H1 (cell line): ENCODE measurements around the gene VAMP2. TPM values are rescaled to one million over a fixed set of nuclear protein-coding genes. Genes with fewer than 3 reads are reported as not detected.

Experiments used
- CTCF ChIA-PET: fragments of 300-600 bp; sonication (Branson Sonifier 250); formaldehyde crosslinking; loops from one replicate; lab custom pipeline; 2021; ENCODE audit not compliant: partially characterized antibody; lab: Charles Lee
- POLR2A ChIA-PET: fragments of 300-600 bp; sonication (Branson Sonifier 250); formaldehyde crosslinking; loops from one replicate; lab custom pipeline; 2021; ENCODE audit warnings: inconsistent platforms; ENCODE audit not compliant: partially characterized antibody; lab: Charles Lee
- DNase-seq, 2 experiments: peaks; one replicate each; pipeline versions ENCODE4 v3.0.0 to v3.0.0-alpha.2; 2010 to 2022; ENCODE audit warnings: low spot score in 2 of 2, low read depth in 1 of 2, mixed read lengths in 1 of 2
- FAIRE-seq: peaks from 2 replicates; lab custom pipeline; 2011; peaks lifted over from hg19 to GRCh38; lab: Jason Lieb, UNC
- H2AFZ ChIP-seq: 2 replicates; pipeline ENCODE4 v1.8.1; 2012; ENCODE audit warnings: low read length, inconsistent platforms
- H2AK5ac ChIP-seq: 2 replicates; pipeline ENCODE4 v1.6.1; 2013; ENCODE audit warnings: low read depth, low read length
- H2BK120ac ChIP-seq: replicated peaks from 2 replicates; pipeline ENCODE3; 2013; ENCODE audit warnings: low read depth, low read length, inconsistent platforms
- H2BK12ac ChIP-seq: 2 replicates; pipeline ENCODE4 v1.6.1; 2013; ENCODE audit warnings: low read depth, low read length
- H2BK15ac ChIP-seq: 2 replicates; pipeline ENCODE4 v1.6.1; 2013; ENCODE audit warnings: low read length
- H2BK20ac ChIP-seq: 2 replicates; pipeline ENCODE4 v1.6.1; 2013; ENCODE audit warnings: low read length
- H2BK5ac ChIP-seq: 2 replicates; pipeline ENCODE4 v1.6.1; 2013; ENCODE audit warnings: low read depth, low read length
- H3K14ac ChIP-seq: 2 replicates; pipeline ENCODE4 v1.6.1; 2013; ENCODE audit warnings: inconsistent platforms; ENCODE audit not compliant: insufficient read length
- H3K18ac ChIP-seq: 2 replicates; pipeline ENCODE4 v1.6.1; 2013; ENCODE audit warnings: low read length; ENCODE audit errors: extremely low read depth
- H3K23ac ChIP-seq: 2 replicates; pipeline ENCODE4 v1.6.1; 2013; ENCODE audit warnings: inconsistent platforms; ENCODE audit not compliant: insufficient read length
- H3K23me2 ChIP-seq: 2 replicates; pipeline ENCODE4 v1.6.1; 2013; ENCODE audit warnings: low read depth, low read length
- H3K27ac ChIP-seq: 2 replicates; pipeline ENCODE4 v1.6.1; 2011; ENCODE audit warnings: low read depth, low read length, inconsistent platforms
- H3K27me3 ChIP-seq, 4 experiments: replicated peaks in 1 of 4; 1 replicate in 1 of 4; 2 replicates in 3 of 4; pipeline versions ENCODE4 v1.6.1 to v1.8.1; 2011 to 2013; ENCODE audit warnings: low read length in 3 of 4, mild to moderate bottlenecking in 3 of 4, inconsistent platforms in 2 of 4, mixed read lengths in 2 of 4, moderate library complexity in 1 of 4; ENCODE audit not compliant: control insufficient read depth in 3 of 4, insufficient read depth in 3 of 4; ENCODE audit errors: extremely low read depth in 1 of 4
- H3K36me3 ChIP-seq, 4 experiments: 2 replicates each; pipeline versions ENCODE4 v1.6.1 to v1.8.1; 2011 to 2013; ENCODE audit warnings: mild to moderate bottlenecking in 4 of 4, low read length in 3 of 4, moderate library complexity in 2 of 4, control low read depth in 1 of 4, inconsistent platforms in 1 of 4; ENCODE audit not compliant: insufficient read depth in 4 of 4, control insufficient read depth in 2 of 4
- H3K4ac ChIP-seq: replicated peaks from 2 replicates; pipeline ENCODE3; 2013; ENCODE audit warnings: low read length, low read depth, mixed read lengths, inconsistent platforms; ENCODE audit not compliant: insufficient read length
- H3K4me1 ChIP-seq, 4 experiments: replicated peaks in 1 of 4; 1 replicate in 1 of 4; 2 replicates in 3 of 4; pipeline versions ENCODE4 v1.6.1 to v1.8.1; 2011 to 2013; ENCODE audit warnings: low read length in 3 of 4, inconsistent platforms in 2 of 4, mixed read lengths in 1 of 4; ENCODE audit not compliant: insufficient read depth in 4 of 4, control insufficient read depth in 3 of 4
- H3K4me2 ChIP-seq, 2 experiments: 2 replicates each; pipeline versions ENCODE4 v1.6.1 to v1.8.1; 2011 to 2013; ENCODE audit warnings: low read depth in 2 of 2, low read length in 2 of 2, control low read depth in 1 of 2, inconsistent platforms in 1 of 2, mild to moderate bottlenecking in 1 of 2; ENCODE audit not compliant: insufficient read depth in 1 of 2
- H3K4me3 ChIP-seq, 4 experiments: fragments of 200-600, 300-600 bp in 1 of 4; sonication (generic), shearing (Covaris generic), sonication (Bioruptor Twin) in 1 of 4; 2 replicates each; pipeline versions ENCODE4 v1.5.1 to v1.8.1; 2011 to 2016; ENCODE audit warnings: low read length in 4 of 4, low read depth in 3 of 4, control low read depth in 2 of 4, inconsistent platforms in 2 of 4, mild to moderate bottlenecking in 2 of 4, mixed read lengths in 1 of 4, moderate library complexity in 1 of 4; ENCODE audit not compliant: insufficient read depth in 2 of 4; ENCODE audit errors: extremely low read depth in 1 of 4
- H3K56ac ChIP-seq: replicated peaks from 2 replicates; pipeline ENCODE3; 2013; ENCODE audit warnings: low read depth, mild to moderate bottlenecking, mixed read lengths, low read length, inconsistent platforms; ENCODE audit not compliant: insufficient read length
- H3K79me1 ChIP-seq: 2 replicates; pipeline ENCODE4 v1.6.1; 2013; ENCODE audit warnings: low read depth, low read length, control low read depth
- H3K79me2 ChIP-seq, 2 experiments: 2 replicates each; pipeline versions ENCODE4 v1.6.1 to v1.8.1; 2012 to 2013; ENCODE audit warnings: low read length in 2 of 2, mild to moderate bottlenecking in 2 of 2, inconsistent platforms in 1 of 2; ENCODE audit not compliant: insufficient read depth in 2 of 2, control insufficient read depth in 1 of 2
- H3K9ac ChIP-seq, 4 experiments: replicated peaks in 1 of 4; 1 replicate in 1 of 4; 2 replicates in 3 of 4; pipeline versions ENCODE4 v1.6.1 to v1.8.1; 2011 to 2013; ENCODE audit warnings: low read depth in 3 of 4, low read length in 3 of 4, control low read depth in 2 of 4, mild to moderate bottlenecking in 2 of 4, moderate library complexity in 2 of 4, inconsistent platforms in 1 of 4; ENCODE audit errors: extremely low read depth in 1 of 4
- H3K9me3 ChIP-seq, 2 experiments: 2 replicates each; pipeline versions ENCODE4 v1.6.1 to v1.8.1; 2012 to 2013; ENCODE audit warnings: mild to moderate bottlenecking in 2 of 2, moderate library complexity in 2 of 2, control low read depth in 1 of 2, inconsistent platforms in 1 of 2, low read depth in 1 of 2, low read length in 1 of 2, mixed read lengths in 1 of 2; ENCODE audit not compliant: insufficient read depth in 2 of 2
- H4K20me1 ChIP-seq, 2 experiments: replicated peaks in 1 of 2; 2 replicates each; pipeline versions ENCODE3 to v1.8.1; 2011 to 2013; ENCODE audit warnings: inconsistent platforms in 2 of 2, low read length in 2 of 2, mild to moderate bottlenecking in 1 of 2; ENCODE audit not compliant: insufficient read depth in 2 of 2, control insufficient read depth in 1 of 2
- H4K5ac ChIP-seq: 2 replicates; pipeline ENCODE4 v1.6.1; 2013; ENCODE audit warnings: low read length, low read depth, mixed read lengths, inconsistent platforms; ENCODE audit not compliant: insufficient read length
- H4K8ac ChIP-seq: 2 replicates; pipeline ENCODE4 v1.8.0; 2013; ENCODE audit warnings: mild to moderate bottlenecking, moderate library complexity, low read length, inconsistent platforms; ENCODE audit not compliant: insufficient read depth; ENCODE audit errors: extremely low read depth
- H4K91ac ChIP-seq: replicated peaks from 2 replicates; pipeline ENCODE3; 2013; ENCODE audit warnings: low read length, mixed read lengths, inconsistent platforms; ENCODE audit not compliant: insufficient read length
- CBX5 ChIP-seq: fragments of 300-800, 300-1000 bp; sonication (generic); IDR thresholded peaks from 2 replicates; pipeline ENCODE4 v1.7.1; 2016; ENCODE audit warnings: antibody characterized with exemption, low read length, low read depth
- RBBP5 ChIP-seq: IDR thresholded peaks from 2 replicates; pipeline ENCODE4 v1.7.1; 2012; ENCODE audit warnings: low read depth, mild to moderate bottlenecking, inconsistent platforms, low read length, moderate library complexity, borderline replicate concordance
- WGBS, 2 experiments: shearing (Covaris generic) in 1 of 2; methylation state at CpG; one replicate each; pipeline versions ENCODE4 v1.1.6 to v1.1.7; 2013 to 2015; ENCODE audit warnings: low lambda C conversion rate in 2 of 2, mixed read lengths in 2 of 2, inconsistent platforms in 1 of 2, low coverage in 1 of 2, missing lambda C conversion rate in 1 of 2; ENCODE audit not compliant: insufficient replicate concordance in 2 of 2, insufficient coverage in 1 of 2, insufficient read length in 1 of 2; ENCODE audit errors: extremely low coverage in 1 of 2, missing lambda C conversion rate in 1 of 2; 5-methylcytosine and 5-hydroxymethylcytosine counted together
- polyA plus RNA-seq, 7 experiments: library from polyadenylated mRNA; depleted of rRNA in 3 of 7; stranded (reverse) in 5 of 7; unstranded in 2 of 7; fragments of >200 nt in 5 of 7; fragments of 200-250 nt in 2 of 7; gene quantifications; 1 replicate in 5 of 7; 2 replicates in 1 of 7; 4 replicates in 1 of 7; pipeline versions ENCODE4 v1.2.1 to v1.2.3, GENCODE V29; 2011 to 2013; ENCODE audit warnings: missing spikeins in 2 of 7, mixed read lengths in 2 of 7
- total RNA-seq: library from RNA; stranded (reverse); fragmentation: NEBNext Ultra II Directional; extraction: Animal tissue kit (Norgen Biotek cat#: 25700); gene quantifications from 2 replicates; pipeline ENCODE4 v1.2.1, GENCODE V29; 2021

VAMP2 gene
- total and polyA plus RNA-seq, 2 of the 8 experiments (the other 6 are each of a cell fraction or from before 2014, with no cell fraction given), result 19.3 to 20.5 TPM

- Histone ChIP-seq H2BK12ac (no peak overlapping the region; the same call in 1 of the 2 replicates), H3K27me3 (no peaks in the 10 kb centered on the region), H3K23ac (no peak overlapping the region), H3K56ac (no peak overlapping the region), H2BK20ac (no peak overlapping the region), H3K4ac (no peak overlapping the region), H3K4me3 (no peak overlapping the region), H4K20me1 (peaks cover 8 to 9% of the 10 kb centered on the region in 2 experiments), H3K9ac (no peak overlapping the region), H3K36me3 (peaks cover 0 to 10% (median 5%) of the 10 kb centered on the region in 4 experiments; a peak in 6 of 8 replicates), H2BK5ac (no peak overlapping the region), H3K4me2 (no peak overlapping the region), H3K9me3 (no peaks in the 10 kb centered on the region), H2BK120ac (no peak overlapping the region), H2BK15ac (0 out of 2 replicates have a peak overlapping the region, but pooled peaks have one; percentile 16), H3K79me1 (peaks cover 8% of the 10 kb centered on the region), H3K4me1 (peaks cover 11 to 37% (median 24%) of the 10 kb centered on the region in 4 experiments), H3K79me2 (peaks cover 0 to 15% of the 10 kb centered on the region in 2 experiments; a peak in 2 of 4 replicates), H3K14ac (no peak overlapping the region), H4K5ac (no peak overlapping the region), H3K27ac (no peak overlapping the region), H4K91ac (no peak overlapping the region), H4K8ac (no peak overlapping the region), H2AFZ (no peak overlapping the region), H3K18ac (no peak overlapping the region), H3K23me2 (peaks cover 24% of the 10 kb centered on the region), H2AK5ac (no peak overlapping the region)
- TF ChIP-seq CBX5 (no peak), RBBP5 (no peak)
- FAIRE-seq (no peak), DNase-seq (no peak)
- ChIA-PET POLR2A (interaction anchor here (0.9 to 15.7 kb wide), 7 partner anchors 9 to 65 kb away, joined by 3 to 289 read pairs (median 3); partner anchors contain the start of gene TMEM107), CTCF (interaction anchor here (1.0 to 10.3 kb wide), 11 partner anchors 10 to 284 kb away, joined by 3 to 133 read pairs (median 8); partner anchors contain the start of gene ALOXE3)
- 82% methylated on average over 4 of the region's 4 CpGs; no CpG with 5 or more reads in 1 of the 2 experiments for WGBS, 2 experiments
Measured at GRCh38 chr17:8159459-8160223, 3.1 kb downstream of the VAMP2 start.
